HT-29 (cell line): ENCODE results near the gene UGT2A3. TPM values are rescaled to one million over a fixed set of nuclear protein-coding genes. Genes with fewer than 3 reads are reported as not detected.
"Not testable (repeated sequence)": the region's sequence is repeated elsewhere in the genome, so short reads cannot be mapped to it uniquely, and the experiment has no call there.

ENCODE experiments used
- DNase-seq: peaks from one replicate; pipeline ENCODE4 v3.0.0-alpha.2; 2015; ENCODE audit warnings: low spot score
- total RNA-seq: library from RNA; depleted of rRNA; stranded (reverse); fragments of >200 nt; shearing (Covaris generic); gene quantifications from 2 replicates; pipeline ENCODE4 v1.2.3, GENCODE V29; 2014; rRNA removed

The UGT2A3 gene
- total RNA-seq: 0.10 and 0.43 TPM in 2 replicates

- no peak for DNase-seq
Measured at GRCh38 chr4:68951078-68951805, at the start of gene UGT2A3. TSS of gene UGT2A3 (minus strand) at chr4:68951804. CDS start at chr4:68951760, 44 bp downstream.

GRCh38 chr4:68997040-68997439 lies 45.4 kb upstream of the UGT2A3 start:
- DNase-seq: no peak

- DNase-seq: no peak
Measured at GRCh38 chr4:68995292-68995691, 43.7 kb upstream of the UGT2A3 start.

GRCh38 chr4:68987007-68987406 lies 35.4 kb upstream of the UGT2A3 start:
- DNase-seq: no peak

- no peak for DNase-seq
Measured at GRCh38 chr4:68985442-68985841, 33.8 kb upstream of the UGT2A3 start.

- DNase-seq: no peak
Measured at GRCh38 chr4:68984947-68985346, 33.3 kb upstream of the UGT2A3 start.

GRCh38 chr4:68963374-68963773 lies 11.8 kb upstream of the UGT2A3 start:
- no peak for DNase-seq

- DNase-seq: no peak
Measured at GRCh38 chr4:68962868-68963267, 11.3 kb upstream of the UGT2A3 start.

- DNase-seq: peak; percentile 22
Measured at GRCh38 chr4:68960294-68961163, 8.9 kb upstream of the UGT2A3 start.

GRCh38 chr4:68959085-68959484 lies 7.5 kb upstream of the UGT2A3 start:
- DNase-seq: not testable (repeated sequence)

GRCh38 chr4:68954126-68954525 lies 2.5 kb upstream of the UGT2A3 start:
- no peak for DNase-seq

- no peak for DNase-seq
Measured at GRCh38 chr4:68953056-68953596, 1.5 kb upstream of the UGT2A3 start.

- DNase-seq: peak; percentile 38
Measured at GRCh38 chr4:68951806-68952585, 392 bp upstream of the UGT2A3 start.

- no peak for DNase-seq
Measured at GRCh38 chr4:68950033-68950432, 1.6 kb downstream of the UGT2A3 start.

- no peak for DNase-seq
Measured at GRCh38 chr4:68948985-68949384, 2.6 kb downstream of the UGT2A3 start.

- DNase-seq: no peak
Measured at GRCh38 chr4:68948044-68948743, 3.4 kb downstream of the UGT2A3 start.

- no peak for DNase-seq
Measured at GRCh38 chr4:68929076-68929737, 22.4 kb downstream of the UGT2A3 start.

- DNase-seq: no peak
Measured at GRCh38 chr4:68927165-68927564, 24.4 kb downstream of the UGT2A3 start.

- DNase-seq: not testable (repeated sequence)
Measured at GRCh38 chr4:68922202-68922601, 29.4 kb downstream of the UGT2A3 start.

- no peak for DNase-seq
Measured at GRCh38 chr4:68921051-68921450, 30.6 kb downstream of the UGT2A3 start.
